Measurements from ENCODE around the gene HES1. TPM values are rescaled to one million over a fixed set of nuclear protein-coding genes. Genes with fewer than 3 reads are reported as not detected.

Gene HES1
- total RNA-seq, 6 experiments from 2014 or later, result 12.9 to 40.3 (median 23.4) TPM

DNA sequence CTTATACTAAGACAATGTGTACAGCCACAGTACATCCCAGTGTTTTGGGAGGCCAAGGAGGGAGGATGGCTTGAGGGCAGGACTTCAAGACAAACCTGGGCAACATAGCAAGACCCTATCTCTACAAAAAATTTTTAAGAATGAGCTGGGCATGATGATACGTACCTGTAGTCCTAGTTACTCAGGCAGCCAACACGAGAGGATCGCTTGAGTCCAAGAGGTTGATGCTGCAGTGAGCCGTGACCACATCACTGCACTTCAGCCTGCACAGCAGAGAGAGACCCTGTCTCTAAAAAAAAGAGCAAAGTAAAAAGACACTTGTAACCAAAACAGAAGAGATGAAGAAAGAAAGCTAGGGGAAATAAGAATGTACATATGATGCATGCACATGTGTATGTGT lies 38.5 kb downstream of the HES1 start:
- no peak overlapping the region for H3K27ac ChIP-seq
- intact Hi-C loops (cut with DNase I), result no loop called here
- WGBS (ENCODE audit: insufficient coverage, low coverage, low lambda C conversion rate, missing lambda C conversion rate), result 95% methylated on average over 4 of the region's 4 CpGs
- no peak for DNase-seq
- H3K4me1 ChIP-seq, result no peaks in the 10 kb centered on the region
- no peak overlapping the region for H3K4me3 ChIP-seq
- ATAC-seq, result no peak
- H3K27me3 ChIP-seq, result no peaks in the 10 kb centered on the region
- TF ChIP-seq POLR2A (IDR thresholded peaks at IDR 0.05), result no peak
- TF ChIP-seq, protein P1, sequence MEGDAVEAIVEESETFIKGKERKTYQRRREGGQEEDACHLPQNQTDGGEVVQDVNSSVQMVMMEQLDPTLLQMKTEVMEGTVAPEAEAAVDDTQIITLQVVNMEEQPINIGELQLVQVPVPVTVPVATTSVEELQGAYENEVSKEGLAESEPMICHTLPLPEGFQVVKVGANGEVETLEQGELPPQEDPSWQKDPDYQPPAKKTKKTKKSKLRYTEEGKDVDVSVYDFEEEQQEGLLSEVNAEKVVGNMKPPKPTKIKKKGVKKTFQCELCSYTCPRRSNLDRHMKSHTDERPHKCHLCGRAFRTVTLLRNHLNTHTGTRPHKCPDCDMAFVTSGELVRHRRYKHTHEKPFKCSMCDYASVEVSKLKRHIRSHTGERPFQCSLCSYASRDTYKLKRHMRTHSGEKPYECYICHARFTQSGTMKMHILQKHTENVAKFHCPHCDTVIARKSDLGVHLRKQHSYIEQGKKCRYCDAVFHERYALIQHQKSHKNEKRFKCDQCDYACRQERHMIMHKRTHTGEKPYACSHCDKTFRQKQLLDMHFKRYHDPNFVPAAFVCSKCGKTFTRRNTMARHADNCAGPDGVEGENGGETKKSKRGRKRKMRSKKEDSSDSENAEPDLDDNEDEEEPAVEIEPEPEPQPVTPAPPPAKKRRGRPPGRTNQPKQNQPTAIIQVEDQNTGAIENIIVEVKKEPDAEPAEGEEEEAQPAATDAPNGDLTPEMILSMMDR (IDR thresholded peaks at IDR 0.05), result no peak
- no peaks in the 10 kb centered on the region for H3K36me3 ChIP-seq
- H3K9me3 ChIP-seq, result no peaks in the 10 kb centered on the region

DNA sequence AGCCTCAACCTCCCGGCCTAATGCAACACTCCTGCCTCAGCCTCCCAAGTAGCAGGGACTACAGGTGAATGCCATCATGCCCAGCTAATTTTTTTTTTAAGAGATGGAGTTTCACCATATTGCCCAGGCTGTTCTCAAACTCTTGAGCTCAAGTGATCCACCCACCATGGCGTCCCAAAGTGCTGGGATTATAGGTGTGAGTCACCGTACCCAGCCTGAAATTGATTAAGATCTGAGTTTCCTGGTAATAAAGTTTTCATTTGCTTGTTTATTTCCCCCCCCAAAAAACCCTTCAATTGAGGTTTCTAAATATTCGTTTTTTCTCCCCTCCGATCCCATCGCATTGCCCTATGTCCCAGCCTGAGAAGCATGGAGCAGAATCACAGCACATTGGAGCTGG lies 39.0 kb downstream of the HES1 start:
- ATAC-seq (no peak), DNase-seq (no peak)
- 93% methylated on average over 6 of the region's 6 CpGs for WGBS (ENCODE audit: insufficient coverage, low coverage, low lambda C conversion rate, missing lambda C conversion rate)
- H3K9me3 ChIP-seq, result no peaks in the 10 kb centered on the region
- H3K4me1 ChIP-seq, result no peaks in the 10 kb centered on the region
- H3K4me3 ChIP-seq, result no peak overlapping the region
- TF ChIP-seq, protein P1 (IDR thresholded peaks at IDR 0.05), result no peak
- TF ChIP-seq POLR2A (IDR thresholded peaks at IDR 0.05), result no peak
- H3K27ac ChIP-seq, result no peak overlapping the region
- intact Hi-C loops (cut with DNase I), result no loop called here
- H3K36me3 ChIP-seq, result no peaks in the 10 kb centered on the region
- no peaks in the 10 kb centered on the region for H3K27me3 ChIP-seq

DNA sequence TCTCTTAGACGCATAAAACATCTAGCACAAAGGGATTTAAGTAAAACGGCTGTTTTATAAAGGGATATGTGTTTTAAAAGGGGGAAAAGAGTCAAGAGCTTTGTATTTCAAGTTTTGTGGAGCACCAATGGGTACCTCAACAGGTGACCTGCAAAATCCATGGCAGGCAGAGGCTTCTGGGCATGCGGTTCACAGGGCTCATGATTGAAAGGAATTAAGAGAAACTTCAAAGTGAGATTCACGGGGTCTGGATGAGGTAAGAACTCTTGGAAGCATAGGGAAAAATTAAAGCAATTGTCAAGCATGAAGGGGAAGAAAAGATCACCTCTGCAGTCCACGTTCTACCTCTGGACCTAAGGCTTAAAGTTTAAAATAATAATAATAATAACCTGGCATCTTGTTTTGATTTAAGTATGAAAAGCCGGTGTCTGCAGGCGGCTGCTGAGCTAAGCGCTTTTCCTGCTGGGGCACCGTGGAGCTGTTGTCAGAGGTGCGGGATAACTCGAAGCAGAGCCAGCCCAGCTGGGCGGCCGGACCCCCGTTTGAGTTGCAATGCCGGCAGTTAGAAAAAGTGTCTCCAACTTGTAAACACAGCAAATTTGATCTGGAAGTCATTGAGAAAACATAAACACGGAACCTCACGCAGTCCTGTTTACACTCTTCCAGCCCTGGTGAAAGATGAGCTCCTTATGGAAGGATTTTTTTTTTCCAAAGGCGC lies 40.5 kb downstream of the HES1 start:
- H3K9me3 ChIP-seq, result no peaks in the 10 kb centered on the region
- DNase-seq (no peak), ATAC-seq (peak in 1 of 4 donors; percentile 22)
- intact Hi-C loops (cut with DNase I), result no loop called here
- 44% methylated on average over 17 of the region's 18 CpGs for WGBS (ENCODE audit: insufficient coverage, low coverage, low lambda C conversion rate, missing lambda C conversion rate)
- no peaks in the 10 kb centered on the region for H3K27me3 ChIP-seq
- H3K27ac ChIP-seq, result no peak overlapping the region
- H3K4me1 ChIP-seq, result no peaks in the 10 kb centered on the region
- H3K36me3 ChIP-seq, result no peaks in the 10 kb centered on the region
- H3K4me3 ChIP-seq, result no peak overlapping the region
- TF ChIP-seq, protein P1 (IDR thresholded peaks at IDR 0.05), result no peak
- TF ChIP-seq POLR2A (IDR thresholded peaks at IDR 0.05), result no peak

DNA sequence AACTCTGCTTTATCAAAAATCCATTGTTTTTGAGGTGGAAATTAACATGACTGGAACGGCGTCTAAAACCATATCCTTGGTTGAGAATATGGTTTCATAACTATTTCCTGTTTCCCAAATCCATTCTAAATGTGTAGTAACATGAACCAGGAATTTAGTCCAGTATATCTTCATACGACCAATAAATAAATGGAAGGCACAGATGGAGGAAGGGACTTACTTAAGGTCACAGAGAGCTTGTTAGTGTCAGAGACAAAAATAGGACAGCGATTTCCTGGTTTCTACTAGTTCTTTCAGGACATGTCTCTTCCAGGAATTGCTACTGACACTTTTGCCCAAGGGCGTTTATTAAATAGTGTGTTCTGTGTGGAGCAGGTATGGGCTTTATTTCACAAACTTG lies 41.2 kb downstream of the HES1 start:
- H3K9me3 ChIP-seq, result no peaks in the 10 kb centered on the region
- H3K4me3 ChIP-seq, result no peak overlapping the region
- peak overlapping the region in 2 of 3 donors; percentile 13 to 17 for H3K27ac ChIP-seq
- 63% methylated on average over 5 of the region's 5 CpGs for WGBS (ENCODE audit: insufficient coverage, low coverage, low lambda C conversion rate, missing lambda C conversion rate)
- ATAC-seq (peak; percentile 6 to 73 (median 42)), DNase-seq (no peak)
- H3K4me1 ChIP-seq, result no peaks in the 10 kb centered on the region
- H3K36me3 ChIP-seq, result no peaks in the 10 kb centered on the region
- intact Hi-C loops (cut with DNase I), result no loop called here
- TF ChIP-seq, protein P1 (IDR thresholded peaks at IDR 0.05), result no peak
- TF ChIP-seq POLR2A (IDR thresholded peaks at IDR 0.05), result no peak
- H3K27me3 ChIP-seq, result no peaks in the 10 kb centered on the region

Measured in right lobe of liver (tissue), 6 donors.